GM23248 (cell line): ENCODE results near the gene ZNF764. TPM values are rescaled to one million over a fixed set of nuclear protein-coding genes. Genes with fewer than 3 reads are reported as not detected.
"Not testable (repeated sequence)": the region's sequence is repeated elsewhere in the genome, so short reads cannot be mapped to it uniquely, and the experiment has no call there.

Experiments used
- DNase-seq: peaks from one replicate; pipeline ENCODE4 v3.0.0-alpha.2; 2015
- H2AFZ ChIP-seq: fragments of 200-600 bp; sonication (generic); 2 replicates; pipeline ENCODE4 v1.6.1; 2016; ENCODE audit warnings: antibody characterized with exemption
- H3F3A ChIP-seq: fragments of 200-600 bp; sonication (generic); 2 replicates; pipeline ENCODE4 v1.6.1; 2016; ENCODE audit warnings: mild to moderate bottlenecking, antibody characterized with exemption, mixed run types; ENCODE audit not compliant: insufficient read depth
- H3K27ac ChIP-seq: fragments of 200-600 bp; sonication (generic); 2 replicates; pipeline ENCODE4 v1.5.1; 2016; ENCODE audit warnings: mild to moderate bottlenecking
- H3K27me3 ChIP-seq: fragments of 200-600 bp; sonication (generic); replicated peaks from 2 replicates; pipeline ENCODE4 v1.6.1; 2016; ENCODE audit warnings: mild to moderate bottlenecking; ENCODE audit not compliant: insufficient read depth
- H3K36me3 ChIP-seq: fragments of 200-600 bp; sonication (generic); 2 replicates; pipeline ENCODE4 v1.6.1; 2016; ENCODE audit warnings: low read depth, mild to moderate bottlenecking
- H3K4me1 ChIP-seq: fragments of 200-600 bp; sonication (generic); 2 replicates; pipeline ENCODE4 v1.6.1; 2016; ENCODE audit warnings: mild to moderate bottlenecking; ENCODE audit not compliant: insufficient read depth
- H3K4me2 ChIP-seq: fragments of 200-600 bp; sonication (generic); one replicate; pipeline ENCODE4 v1.6.1; 2016; ENCODE audit warnings: mild to moderate bottlenecking; ENCODE audit not compliant: unreplicated experiment
- H3K4me3 ChIP-seq: fragments of 200-600 bp; sonication (generic); 2 replicates; pipeline ENCODE4 v1.5.1; 2016; ENCODE audit warnings: mild to moderate bottlenecking
- H3K79me2 ChIP-seq: fragments of 200-600 bp; sonication (generic); 2 replicates; pipeline ENCODE4 v1.6.1; 2016; ENCODE audit warnings: mild to moderate bottlenecking; ENCODE audit not compliant: insufficient read depth
- H3K9ac ChIP-seq: fragments of 200-600 bp; sonication (generic); 2 replicates; pipeline ENCODE4 v1.6.1; 2016; ENCODE audit warnings: mild to moderate bottlenecking
- H3K9me2 ChIP-seq: fragments of 200-600 bp; sonication (generic); 2 replicates; pipeline ENCODE4 v1.6.1; 2016; ENCODE audit warnings: mixed run types, mild to moderate bottlenecking, moderate library complexity; ENCODE audit not compliant: insufficient read depth
- H3K9me3 ChIP-seq: fragments of 200-600 bp; sonication (generic); one replicate; pipeline ENCODE4 v1.6.1; 2017; ENCODE audit warnings: low read depth
- H4K20me1 ChIP-seq: fragments of 200-600 bp; sonication (generic); 2 replicates; pipeline ENCODE4 v1.6.0; 2016; ENCODE audit not compliant: insufficient read depth
- EZH2 ChIP-seq: fragments of 200-600 bp; sonication (generic); IDR thresholded peaks from 2 replicates; pipeline ENCODE4 v1.6.1; 2018; ENCODE audit warnings: antibody characterized with exemption, mild to moderate bottlenecking; ENCODE audit not compliant: insufficient read depth, poor library complexity, severe bottlenecking
- EZH2phosphoT487 ChIP-seq: fragments of 200-600 bp; sonication (generic); IDR thresholded peaks from 2 replicates; pipeline ENCODE4 v1.6.1; 2018; ENCODE audit warnings: antibody characterized with exemption, moderate library complexity, mild to moderate bottlenecking, low read depth; ENCODE audit not compliant: insufficient read depth
- WGBS, 2 experiments: methylation state at CpG; one replicate each; pipeline ENCODE4 v1.1.6; 2015 to 2017; ENCODE audit warnings: low lambda C conversion rate in 2 of 2, low coverage in 1 of 2; ENCODE audit errors: missing lambda C conversion rate in 2 of 2; 5-methylcytosine and 5-hydroxymethylcytosine counted together
- in situ Hi-C: fragments of 300-500 bp; cut with MboI; formaldehyde crosslinking; loops from 2 replicates; pipeline ENCODE4 v1.15.0; 2020
- polyA plus RNA-seq: library from polyadenylated mRNA; unstranded; fragments of >200 nt; fragmentation: Nextera tagmentation; extraction: Ambion mirVana; gene quantifications from 2 replicates; pipeline ENCODE4 v1.2.1, GENCODE V29; 2016
- total RNA-seq: library from RNA; depleted of rRNA; stranded (reverse); fragments of >200 nt; shearing (Covaris generic); gene quantifications from 2 replicates; pipeline ENCODE4 v1.2.3, GENCODE V29; 2014

ZNF764 gene
- total and polyA plus RNA-seq, 2 experiments from 2014 or later = 3.0 to 8.8 TPM

DNA sequence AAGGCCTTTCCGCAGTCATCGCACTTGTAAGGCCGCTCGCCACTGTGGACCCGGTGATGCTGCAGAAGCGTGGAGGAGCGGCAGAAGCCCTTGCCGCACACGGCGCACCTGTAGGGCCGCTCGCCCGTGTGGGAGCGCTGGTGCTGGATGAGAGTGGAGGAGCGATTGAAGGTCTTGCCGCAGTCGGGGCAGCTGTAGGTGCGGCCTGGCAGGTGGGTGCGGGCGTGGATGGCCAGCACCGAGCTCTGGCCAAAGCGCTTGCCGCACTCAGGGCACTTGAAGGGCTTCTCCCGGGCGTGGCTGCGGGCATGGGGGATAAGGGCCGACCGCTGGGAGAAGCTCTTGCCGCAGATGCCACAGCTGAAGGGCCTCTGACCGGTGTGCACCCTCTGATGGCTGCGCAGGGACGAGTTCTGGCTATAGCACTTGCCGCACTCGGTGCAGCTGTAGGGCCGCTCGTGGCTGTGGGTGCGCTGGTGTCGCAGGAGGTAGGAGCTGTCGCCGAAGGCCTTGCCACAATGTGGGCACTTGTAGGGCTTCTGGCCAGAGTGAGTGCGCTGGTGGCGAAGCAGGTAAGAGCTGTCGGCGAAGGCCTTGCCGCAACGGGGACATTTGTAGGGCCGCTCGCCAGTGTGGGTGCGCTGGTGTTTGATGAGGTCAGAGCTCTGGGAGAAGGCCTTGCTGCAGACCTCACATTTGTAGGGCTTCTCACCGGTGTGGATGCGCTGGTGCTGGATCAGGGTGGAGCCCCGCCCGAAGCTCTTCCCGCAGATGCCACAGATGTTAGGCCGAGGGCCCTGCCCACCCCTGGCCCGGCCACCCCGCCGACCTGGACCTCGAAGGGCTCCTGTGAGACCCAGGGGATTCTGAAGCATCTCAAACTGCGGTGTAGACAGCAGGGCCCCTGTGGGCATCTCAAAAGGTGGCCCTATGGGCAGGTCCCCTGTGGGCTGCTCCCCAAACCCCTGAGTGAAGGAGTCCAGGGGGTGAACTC lies 33.3 kb downstream of the ZNF764 start:
- TF ChIP-seq EZH2 = no peak
- no peak for TF ChIP-seq EZH2phosphoT487
- in situ Hi-C loops = no loop called here
- Histone ChIP-seq H4K20me1 (no peaks in the 10 kb centered on the region), H3K79me2 (no peaks in the 10 kb centered on the region), H3K4me3 (no peak overlapping the region), H3K4me1 (peaks cover 6% of the 10 kb centered on the region), H3K9ac (no peak overlapping the region), H3K36me3 (no peaks in the 10 kb centered on the region), H3K9me3 (no peaks in the 10 kb centered on the region), H2AFZ (no peak overlapping the region), H3F3A (peaks cover 19% of the 10 kb centered on the region), H3K4me2 (no peak overlapping the region), H3K27me3 (no peaks in the 10 kb centered on the region), H3K9me2 (no peaks in the 10 kb centered on the region), H3K27ac (no peak overlapping the region)
- DNase-seq = no peak
- 94 to 95% methylated on average over 56 to 60 of the region's 60 CpGs for WGBS, 2 experiments

DNA sequence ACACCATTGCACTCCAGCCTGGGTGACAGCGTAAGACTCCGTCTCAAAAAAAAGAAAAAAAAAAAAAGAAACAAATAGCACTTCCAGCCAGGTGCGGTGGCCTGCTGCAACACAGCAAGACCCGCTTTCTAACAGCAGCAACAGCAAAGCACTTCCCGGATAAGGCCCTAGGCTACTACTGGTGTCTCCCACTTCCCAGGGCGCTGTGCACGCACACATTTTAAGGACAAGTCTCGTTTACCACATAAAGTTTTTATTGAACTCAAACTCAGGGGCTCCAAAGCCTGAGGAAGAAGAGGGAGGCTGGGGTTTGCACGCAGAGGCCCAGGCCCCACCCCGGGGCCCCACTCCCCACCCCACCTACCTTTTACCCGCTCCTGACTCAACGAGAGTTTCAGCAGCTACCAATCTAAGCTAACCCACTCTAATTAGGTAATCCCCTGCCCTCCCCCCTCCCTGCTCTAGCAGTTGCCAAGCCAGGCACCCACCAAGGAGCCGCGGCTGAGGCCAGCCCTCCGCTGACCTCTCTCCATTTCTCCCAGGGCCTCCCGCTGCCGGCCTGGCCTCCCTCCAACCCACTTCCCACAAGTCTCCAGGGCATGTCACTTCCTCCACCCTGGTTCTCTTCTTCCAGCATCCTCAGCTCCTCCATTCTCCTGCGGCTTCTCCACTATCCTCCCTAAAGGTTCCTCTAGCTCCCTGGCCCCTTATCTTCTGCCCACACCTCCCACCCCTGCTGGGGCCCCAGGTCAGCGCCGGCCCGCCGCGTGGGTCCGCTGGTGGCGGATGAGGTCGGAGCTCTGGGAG lies 34.2 kb downstream of the ZNF764 start:
- in situ Hi-C loops = no loop called here

DNA sequence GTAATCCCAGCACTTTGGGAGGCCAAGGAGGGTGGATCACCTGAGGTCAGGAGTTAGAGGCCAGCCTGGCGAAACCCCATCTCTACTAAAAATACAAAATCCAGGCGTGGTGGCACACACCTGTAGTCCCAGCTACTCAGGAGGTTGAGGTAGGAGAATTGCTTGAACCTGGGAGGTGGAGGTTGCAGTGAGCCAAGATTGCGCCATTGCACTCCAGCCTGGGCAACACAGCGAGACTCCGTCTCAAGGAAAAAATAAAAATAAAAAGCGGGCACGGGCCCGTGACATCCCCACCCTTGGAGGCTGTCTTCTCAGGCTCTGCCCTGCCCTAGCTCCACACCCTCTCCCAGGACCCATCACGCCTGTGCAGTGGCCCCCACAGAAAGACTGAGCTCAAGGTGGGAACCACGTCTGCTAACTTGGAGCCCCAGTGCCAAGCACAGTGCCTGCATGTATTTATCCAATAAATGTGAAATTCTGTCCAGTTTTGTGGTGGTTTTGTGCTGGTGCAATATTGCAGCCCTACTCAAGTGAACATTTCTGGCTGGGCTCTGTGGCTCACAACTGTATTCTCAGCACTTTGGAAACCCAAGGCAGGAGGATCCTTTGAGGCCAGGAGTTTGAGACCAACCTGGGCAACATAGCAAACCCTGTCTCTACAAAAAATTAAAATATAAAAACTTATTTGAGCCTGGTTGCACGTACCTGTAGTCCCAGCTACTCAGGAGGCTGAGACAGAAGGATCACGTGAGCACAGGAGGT lies 35.3 kb downstream of the ZNF764 start:
- H4K20me1 ChIP-seq, H3K4me3 ChIP-seq, H3K27me3 ChIP-seq, H3K9me2 ChIP-seq, H3K9ac ChIP-seq, H3K9me3 ChIP-seq, DNase-seq, H2AFZ ChIP-seq, H3K36me3 ChIP-seq, H3K4me1 ChIP-seq, H3K27ac ChIP-seq, H3K4me2 ChIP-seq, H3K79me2 ChIP-seq, in situ Hi-C loops: not testable (repeated sequence)
- H3F3A ChIP-seq = peaks cover 12% of the 10 kb centered on the region
- 82 to 87% methylated on average over 12 of the region's 12 CpGs for WGBS, 2 experiments

More for the DNA sequence above, 34.2 kb downstream of the ZNF764 start:
- Histone ChIP-seq H3K4me3 (no peak overlapping the region), H3K9ac (no peak overlapping the region), H3K4me2 (no peak overlapping the region), H4K20me1 (no peaks in the 10 kb centered on the region), H3K27me3 (no peaks in the 10 kb centered on the region), H3K79me2 (no peaks in the 10 kb centered on the region), H3K4me1 (peaks cover 6% of the 10 kb centered on the region), H3K9me2 (no peaks in the 10 kb centered on the region), H3K27ac (no peak overlapping the region), H3K9me3 (no peaks in the 10 kb centered on the region), H3K36me3 (no peaks in the 10 kb centered on the region), H3F3A (peaks cover 19% of the 10 kb centered on the region), H2AFZ (no peak overlapping the region)
- DNase-seq = no peak
- TF ChIP-seq EZH2 (no peak), EZH2phosphoT487 (no peak)
- 79 to 82% methylated on average over 23 to 26 of the region's 26 CpGs for WGBS, 2 experiments
